Measurements from ENCODE around the gene PRADC1.

GRCh38 chr2:73259276-73259675 is 26.2 kb upstream of the PRADC1 start:
- TF ChIP-seq CTCF (conservative IDR thresholded peaks at IDR 0.05 in 1 of 2, IDR thresholded peaks at IDR 0.05 in 1 of 2; ENCODE audit: low read depth in 1 of 2, low read length in 2 of 2) (no peak), EZH2 (IDR thresholded peaks at IDR 0.05; ENCODE audit: low read length, missing control alignments) (no peak)

Data from fibroblast of lung (primary cell).